Rectal smooth muscle tissue (tissue), 1 donor: ENCODE measurements around the gene GPD1.
A peak's percentile ranks its signal among the peaks of the same experiment; 100 is the strongest.
"Not testable (repeated sequence)": the region's sequence is repeated elsewhere in the genome, so short reads cannot be mapped to it uniquely, and the experiment has no call there.

Source experiments
- H3K27ac ChIP-seq: one replicate; pipeline ENCODE4 v1.7.0; 2013; ENCODE audit warnings: low read depth, low read length, inconsistent platforms
- H3K27me3 ChIP-seq: one replicate; pipeline ENCODE4 v1.7.0; 2013; ENCODE audit warnings: low read length; ENCODE audit not compliant: control insufficient read depth, insufficient read depth
- H3K36me3 ChIP-seq: one replicate; pipeline ENCODE4 v1.7.0; 2013; ENCODE audit warnings: low read length; ENCODE audit not compliant: control insufficient read depth, insufficient read depth
- H3K4me1 ChIP-seq: one replicate; pipeline ENCODE4 v1.7.0; 2013; ENCODE audit warnings: low read length; ENCODE audit not compliant: control insufficient read depth, insufficient read depth
- H3K4me3 ChIP-seq: one replicate; pipeline ENCODE4 v1.7.0; 2013; ENCODE audit warnings: low read length
- H3K9ac ChIP-seq: one replicate; pipeline ENCODE4 v1.7.0; 2013; ENCODE audit warnings: low read length

GPD1 gene

DNA sequence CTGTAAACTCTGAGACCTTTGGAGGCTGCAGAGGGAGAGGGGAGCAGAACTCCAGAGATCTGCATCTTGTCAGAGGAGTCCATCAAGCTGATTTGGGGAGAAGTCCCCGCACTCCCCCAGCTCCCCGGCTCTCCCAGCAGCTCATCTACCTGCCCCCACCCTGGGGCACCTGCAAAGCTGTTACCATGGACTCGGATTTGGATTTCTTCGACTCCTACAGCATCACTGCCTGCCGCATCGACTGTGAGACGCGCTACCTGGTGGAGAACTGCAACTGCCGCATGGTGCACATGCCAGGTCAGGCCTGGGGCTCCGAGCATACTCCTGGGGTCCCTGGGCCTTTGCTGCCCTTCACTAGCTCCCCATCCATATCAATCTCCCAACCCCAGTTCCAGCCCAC is 25.5 kb upstream of the GPD1 start:
- H3K27ac ChIP-seq, result no peak overlapping the region

DNA sequence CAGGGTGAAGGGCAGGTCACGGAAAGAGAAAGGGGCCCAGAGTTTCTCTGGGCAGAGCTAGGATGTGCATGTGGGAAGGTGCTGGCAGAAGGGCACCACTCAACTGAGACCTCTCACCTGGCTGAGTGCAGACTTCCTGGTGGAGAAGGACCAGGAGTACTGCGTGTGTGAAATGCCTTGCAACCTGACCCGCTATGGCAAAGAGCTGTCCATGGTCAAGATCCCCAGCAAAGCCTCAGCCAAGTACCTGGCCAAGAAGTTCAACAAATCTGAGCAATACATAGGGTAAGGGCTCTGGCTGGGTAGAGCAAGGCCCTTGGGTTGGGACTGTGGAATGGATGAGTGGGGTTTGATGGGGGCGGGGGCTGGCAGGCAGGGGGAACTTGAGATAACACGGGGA is 24.0 kb upstream of the GPD1 start:
- H3K27ac ChIP-seq, result no peak overlapping the region
- no peaks in the 10 kb centered on the region for H3K36me3 ChIP-seq
- H3K4me1 ChIP-seq, result no peaks in the 10 kb centered on the region
- H3K27me3 ChIP-seq, result no peaks in the 10 kb centered on the region
- H3K4me3 ChIP-seq, result no peak overlapping the region
- no peak overlapping the region for H3K9ac ChIP-seq

More for the DNA sequence above, 25.5 kb upstream of the GPD1 start:
- Histone ChIP-seq H3K36me3 (no peaks in the 10 kb centered on the region), H3K9ac (no peak overlapping the region), H3K27me3 (no peaks in the 10 kb centered on the region), H3K4me1 (no peaks in the 10 kb centered on the region), H3K4me3 (no peak overlapping the region)

DNA sequence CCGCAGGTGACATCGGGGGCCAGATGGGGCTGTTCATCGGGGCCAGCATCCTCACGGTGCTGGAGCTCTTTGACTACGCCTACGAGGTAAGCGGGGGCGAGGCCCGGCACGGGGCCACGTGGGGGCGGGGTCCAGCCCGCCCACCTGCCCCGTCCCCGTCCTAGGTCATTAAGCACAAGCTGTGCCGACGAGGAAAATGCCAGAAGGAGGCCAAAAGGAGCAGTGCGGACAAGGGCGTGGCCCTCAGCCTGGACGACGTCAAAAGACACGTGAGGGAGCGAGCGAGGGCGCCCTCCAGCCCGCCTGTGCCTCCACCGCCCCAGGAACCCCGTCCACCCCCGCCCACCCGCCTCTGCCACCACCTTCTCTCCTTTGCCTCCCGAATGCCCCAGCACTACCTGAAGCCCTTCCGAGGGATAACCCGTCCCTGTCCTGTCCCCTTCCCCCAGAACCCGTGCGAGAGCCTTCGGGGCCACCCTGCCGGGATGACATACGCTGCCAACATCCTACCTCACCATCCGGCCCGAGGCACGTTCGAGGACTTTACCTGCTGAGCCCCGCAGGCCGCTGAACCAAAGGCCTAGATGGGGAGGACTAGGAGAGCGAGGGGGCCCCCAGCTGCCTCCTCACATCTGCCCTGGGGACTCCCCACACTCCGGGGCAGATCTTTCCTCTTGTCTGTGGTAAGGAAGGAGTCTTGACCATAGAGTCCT is 22.6 kb upstream of the GPD1 start:
- no peaks in the 10 kb centered on the region for H3K27me3 ChIP-seq
- no peaks in the 10 kb centered on the region for H3K36me3 ChIP-seq
- no peak overlapping the region for H3K4me3 ChIP-seq
- H3K9ac ChIP-seq, result no peak overlapping the region
- no peaks in the 10 kb centered on the region for H3K4me1 ChIP-seq
- no peak overlapping the region for H3K27ac ChIP-seq

DNA sequence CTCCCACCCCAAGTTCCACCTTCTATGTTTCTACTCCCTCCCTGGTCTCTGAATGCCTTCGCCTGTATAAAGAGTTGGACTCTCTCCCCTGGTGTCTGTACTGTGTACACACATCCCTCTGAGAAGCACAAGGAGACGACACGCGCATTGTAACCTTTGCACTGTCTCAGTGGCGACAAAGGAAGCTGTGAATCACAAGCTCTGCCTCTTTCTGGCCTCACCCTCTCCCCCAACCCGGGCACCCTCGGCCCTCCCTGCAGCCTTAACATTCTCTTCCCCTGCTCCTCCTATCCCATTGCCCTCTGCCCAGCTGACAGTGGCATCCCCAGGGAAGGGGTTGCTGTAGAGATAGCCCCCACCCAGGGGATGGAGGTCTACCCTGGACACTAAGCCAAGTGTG is 21.2 kb upstream of the GPD1 start:
- no peak overlapping the region for H3K27ac ChIP-seq
- no peak overlapping the region for H3K9ac ChIP-seq
- H3K27me3 ChIP-seq, result no peaks in the 10 kb centered on the region
- peaks cover 6% of the 10 kb centered on the region for H3K36me3 ChIP-seq
- no peak overlapping the region for H3K4me3 ChIP-seq
- H3K4me1 ChIP-seq, result no peaks in the 10 kb centered on the region

DNA sequence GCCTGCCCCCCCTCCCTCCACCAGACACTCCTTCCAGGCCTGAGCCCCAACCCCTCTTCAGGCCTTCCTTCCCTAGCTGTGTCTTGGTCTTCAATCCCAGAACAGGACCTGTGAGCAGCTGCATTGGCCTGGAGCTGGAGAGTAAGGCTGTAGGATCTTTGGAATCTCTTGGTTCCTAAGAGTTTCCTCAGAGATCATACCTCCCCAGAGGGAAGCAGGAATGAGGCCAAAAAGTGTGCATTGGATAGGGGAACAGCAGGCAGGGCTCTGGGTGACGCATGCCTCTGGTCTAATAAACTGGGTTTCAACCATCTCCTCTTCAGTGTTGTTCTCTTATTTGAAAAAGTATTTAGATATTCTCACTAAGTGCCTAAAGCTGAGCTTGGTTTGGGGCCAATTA is 20.5 kb upstream of the GPD1 start:
- no peaks in the 10 kb centered on the region for H3K27me3 ChIP-seq
- no peak overlapping the region for H3K27ac ChIP-seq
- H3K9ac ChIP-seq, result no peak overlapping the region
- H3K36me3 ChIP-seq, result peaks cover 6% of the 10 kb centered on the region
- no peaks in the 10 kb centered on the region for H3K4me1 ChIP-seq
- H3K4me3 ChIP-seq, result no peak overlapping the region

DNA sequence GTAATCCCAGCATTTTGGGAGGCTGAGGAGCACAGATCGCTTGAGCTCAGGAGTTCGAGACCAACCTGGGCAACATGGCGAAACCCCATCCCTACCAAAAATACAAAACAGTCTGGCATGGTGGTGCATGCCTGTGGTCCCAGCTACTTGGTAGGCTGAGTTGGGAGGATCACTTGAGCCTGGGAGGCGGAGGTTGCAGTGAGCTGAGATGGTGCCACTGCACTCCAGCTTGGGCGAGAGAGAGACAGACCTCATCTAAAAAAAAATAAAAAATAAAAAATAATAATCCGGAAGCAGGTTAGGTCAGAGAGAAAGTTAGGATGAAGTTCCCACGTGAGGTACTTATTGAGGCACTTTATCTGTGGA is 19.4 kb upstream of the GPD1 start:
- H3K27me3 ChIP-seq, H3K4me1 ChIP-seq, H3K36me3 ChIP-seq: not testable (repeated sequence)
- H3K27ac ChIP-seq, result peak overlapping the region; percentile 93
- peak overlapping the region; percentile 45 for H3K9ac ChIP-seq
- H3K4me3 ChIP-seq, result peak overlapping the region; percentile 57

DNA sequence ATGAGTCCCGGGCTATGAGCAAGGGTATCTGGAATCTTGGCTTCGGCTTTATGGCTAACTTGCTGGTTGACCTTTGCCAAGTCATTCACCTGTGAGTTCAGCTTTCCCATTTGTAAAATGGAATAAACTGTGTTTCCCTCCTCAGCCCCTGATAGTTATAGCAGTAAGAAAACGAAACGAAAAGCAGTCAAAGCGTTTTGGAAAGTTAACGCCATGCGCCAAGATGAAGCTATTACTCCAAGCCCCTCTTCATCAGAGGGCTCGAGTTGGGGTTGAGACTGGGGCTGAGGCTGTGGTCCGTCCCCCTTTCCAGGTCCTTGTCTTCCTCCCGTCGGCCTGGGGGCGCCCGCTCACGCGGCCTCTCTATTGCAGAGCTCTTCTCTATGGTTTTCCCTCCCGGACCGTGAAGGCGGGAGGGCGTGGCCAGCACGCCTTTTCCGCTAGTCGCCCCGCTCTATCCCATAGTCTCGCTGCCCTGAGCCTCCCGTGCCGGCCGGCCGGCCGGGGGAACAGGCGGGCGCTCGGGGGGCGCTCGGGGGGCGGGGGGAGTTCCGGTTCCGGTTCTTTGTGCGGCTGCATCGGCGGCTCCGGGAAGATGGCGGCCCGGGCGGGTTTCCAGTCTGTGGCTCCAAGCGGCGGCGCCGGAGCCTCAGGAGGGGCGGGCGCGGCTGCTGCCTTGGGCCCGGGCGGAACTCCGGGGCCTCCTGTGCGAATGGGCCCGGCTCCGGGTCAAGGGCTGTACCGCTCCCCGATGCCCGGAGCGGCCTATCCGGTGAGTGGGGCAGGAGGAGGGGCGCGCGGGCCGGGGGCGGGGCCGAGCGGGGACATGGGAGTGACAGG is 18.8 kb upstream of the GPD1 start, which contains the start of gene SMARCD1:
SMARCD1 (plus strand) TSS at position 568 of the 840 bp plus-strand sequence; CDS start at position 596, 28 bp downstream.
- Histone ChIP-seq H3K4me3 (peak within 1 kb of the TSS; percentile 65), H3K4me1 (no peaks in the 10 kb centered on the region), H3K36me3 (peaks cover 9% of the 10 kb centered on the region), H3K9ac (peak within 1 kb of the TSS; percentile 45), H3K27ac (peak within 1 kb of the TSS; percentile 93), H3K27me3 (no peaks in the 10 kb centered on the region)

DNA sequence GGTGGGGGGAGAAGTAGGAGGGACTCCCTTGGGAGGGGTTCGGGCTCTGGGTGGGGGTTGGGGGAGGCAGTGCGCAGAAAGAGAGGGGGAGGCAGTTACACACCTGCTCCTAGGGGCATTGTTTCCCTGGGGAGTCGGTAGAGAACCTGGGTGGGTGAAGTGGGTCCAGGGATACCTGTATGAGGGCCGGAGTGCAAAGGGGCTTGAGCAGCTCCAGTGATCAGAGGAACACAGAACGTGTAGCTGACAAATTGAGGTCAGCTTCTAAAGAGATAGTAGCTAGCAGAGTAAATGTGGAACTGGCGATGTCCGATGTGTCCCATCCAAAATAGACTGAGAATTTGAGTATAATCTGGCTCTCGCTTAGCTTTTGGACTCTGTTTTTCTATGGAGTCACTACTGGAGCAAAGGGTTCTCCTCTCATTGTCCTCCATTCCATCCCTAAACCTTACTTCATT is 18.2 kb upstream of the GPD1 start:
- H3K27ac ChIP-seq, result peak overlapping the region; percentile 93
- H3K4me3 ChIP-seq, result peak overlapping the region; percentile 65
- H3K9ac ChIP-seq, result no peak overlapping the region
- H3K27me3 ChIP-seq, result no peaks in the 10 kb centered on the region
- H3K36me3 ChIP-seq, result peaks cover 14% of the 10 kb centered on the region
- no peaks in the 10 kb centered on the region for H3K4me1 ChIP-seq

DNA sequence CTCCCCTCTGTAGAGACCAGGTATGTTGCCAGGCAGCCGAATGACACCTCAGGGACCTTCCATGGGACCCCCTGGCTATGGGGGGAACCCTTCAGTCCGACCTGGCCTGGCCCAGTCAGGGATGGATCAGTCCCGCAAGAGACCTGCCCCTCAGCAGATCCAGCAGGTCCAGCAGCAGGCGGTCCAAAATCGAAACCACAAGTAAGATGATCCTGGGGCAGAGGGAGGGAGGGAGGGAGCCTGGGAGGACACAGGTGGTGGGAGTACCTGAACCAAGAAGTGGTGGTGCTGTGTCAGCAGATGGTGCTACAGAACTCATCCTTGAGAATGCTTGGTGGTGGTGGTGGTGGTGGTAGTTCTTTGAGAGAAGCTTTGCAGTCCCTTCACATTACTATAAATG is 17.7 kb upstream of the GPD1 start:
- Histone ChIP-seq H3K27ac (peak overlapping the region; percentile 93), H3K4me1 (no peaks in the 10 kb centered on the region), H3K36me3 (peaks cover 17% of the 10 kb centered on the region), H3K9ac (no peak overlapping the region), H3K27me3 (no peaks in the 10 kb centered on the region), H3K4me3 (no peak overlapping the region)

DNA sequence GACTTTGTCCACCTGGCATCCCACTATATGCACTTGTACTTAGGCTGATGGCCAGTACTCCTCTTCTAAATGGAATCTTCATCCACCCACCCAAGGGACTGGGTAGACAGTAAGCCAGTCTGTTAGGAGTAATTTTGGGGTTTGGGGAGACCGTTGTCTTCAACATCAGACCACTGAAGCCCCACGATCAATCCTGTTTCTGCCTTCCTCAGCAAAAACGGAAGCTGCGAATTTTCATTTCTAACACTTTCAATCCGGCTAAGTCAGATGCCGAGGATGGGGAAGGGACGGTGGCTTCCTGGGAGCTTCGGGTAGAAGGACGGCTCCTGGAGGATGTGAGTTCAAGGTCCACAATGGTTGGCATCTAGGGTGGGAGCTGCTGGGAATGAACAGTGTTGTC is 16.7 kb upstream of the GPD1 start:
- Histone ChIP-seq H3K9ac (no peak overlapping the region), H3K4me3 (no peak overlapping the region), H3K27ac (no peak overlapping the region), H3K4me1 (no peaks in the 10 kb centered on the region), H3K36me3 (peaks cover 20% of the 10 kb centered on the region), H3K27me3 (no peaks in the 10 kb centered on the region)

DNA sequence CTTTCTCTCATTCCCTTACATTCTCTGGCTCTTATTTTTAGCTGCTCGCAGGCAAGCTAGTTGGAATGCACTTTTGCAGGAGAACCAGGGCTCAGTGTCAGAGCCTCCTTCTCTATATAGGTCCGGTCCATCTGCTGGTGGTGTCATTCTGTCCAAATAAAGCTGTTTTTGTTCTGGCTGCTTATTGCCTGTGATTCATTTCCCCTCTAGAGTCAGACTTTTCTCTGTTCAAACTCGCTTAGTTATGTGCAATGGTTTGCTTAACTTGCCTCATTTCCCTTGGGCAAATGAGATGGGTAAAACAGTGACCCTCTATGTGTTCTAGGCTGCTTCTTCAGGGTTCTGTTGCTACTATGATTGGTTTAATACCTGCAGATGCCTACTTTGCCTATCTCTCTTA is 15.8 kb upstream of the GPD1 start:
- Histone ChIP-seq H3K27ac (no peak overlapping the region), H3K4me3 (no peak overlapping the region), H3K4me1 (no peaks in the 10 kb centered on the region), H3K27me3 (no peaks in the 10 kb centered on the region), H3K36me3 (peaks cover 20% of the 10 kb centered on the region), H3K9ac (no peak overlapping the region)

DNA sequence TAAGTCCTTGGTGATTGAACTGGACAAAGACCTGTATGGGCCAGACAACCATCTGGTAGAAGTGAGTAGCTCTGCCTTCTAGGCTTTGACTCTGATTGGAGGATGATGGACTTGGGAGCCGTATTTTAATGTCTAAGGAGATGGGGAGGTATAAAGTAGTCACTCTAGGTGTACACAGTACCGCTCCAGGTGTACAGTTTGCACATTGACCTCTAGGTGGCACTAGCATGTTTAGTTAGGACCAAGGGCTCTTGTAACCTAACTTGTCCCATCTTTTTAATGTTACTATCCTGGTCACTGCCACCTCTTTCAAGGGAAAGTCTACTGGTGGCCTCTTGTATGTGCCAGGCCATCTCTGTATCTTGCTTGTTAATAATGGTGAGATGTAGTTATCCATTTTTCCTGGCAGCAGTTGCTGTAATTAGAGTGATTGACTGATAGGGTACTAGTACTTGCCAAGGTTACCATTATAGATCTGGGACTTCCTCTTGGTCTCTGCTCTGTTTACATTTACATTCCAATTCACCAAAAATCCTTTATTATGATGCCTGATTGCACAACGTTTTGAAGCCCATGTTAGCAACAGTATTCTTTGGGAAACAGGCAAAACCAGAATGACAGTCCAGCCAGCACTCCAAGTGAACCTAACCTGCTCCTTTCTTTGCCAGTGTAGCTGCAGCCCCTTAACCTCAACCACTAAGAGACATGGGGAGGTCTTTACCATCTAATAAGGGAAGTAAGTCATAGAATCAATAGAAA is 15.1 kb upstream of the GPD1 start:
- Histone ChIP-seq H3K36me3 (peaks cover 24% of the 10 kb centered on the region), H3K27ac (no peak overlapping the region), H3K27me3 (no peaks in the 10 kb centered on the region), H3K9ac (no peak overlapping the region), H3K4me3 (no peak overlapping the region), H3K4me1 (no peaks in the 10 kb centered on the region)
